HG03196 (cell line): ENCODE measurements around the gene PRR23E.

Source experiments
- ATAC-seq: cut with Tn5 transposase; IDR thresholded peaks from one replicate; pipeline ENCODE4 v1.9.1; 2021; ENCODE audit not compliant: unreplicated experiment

Gene PRR23E

DNA sequence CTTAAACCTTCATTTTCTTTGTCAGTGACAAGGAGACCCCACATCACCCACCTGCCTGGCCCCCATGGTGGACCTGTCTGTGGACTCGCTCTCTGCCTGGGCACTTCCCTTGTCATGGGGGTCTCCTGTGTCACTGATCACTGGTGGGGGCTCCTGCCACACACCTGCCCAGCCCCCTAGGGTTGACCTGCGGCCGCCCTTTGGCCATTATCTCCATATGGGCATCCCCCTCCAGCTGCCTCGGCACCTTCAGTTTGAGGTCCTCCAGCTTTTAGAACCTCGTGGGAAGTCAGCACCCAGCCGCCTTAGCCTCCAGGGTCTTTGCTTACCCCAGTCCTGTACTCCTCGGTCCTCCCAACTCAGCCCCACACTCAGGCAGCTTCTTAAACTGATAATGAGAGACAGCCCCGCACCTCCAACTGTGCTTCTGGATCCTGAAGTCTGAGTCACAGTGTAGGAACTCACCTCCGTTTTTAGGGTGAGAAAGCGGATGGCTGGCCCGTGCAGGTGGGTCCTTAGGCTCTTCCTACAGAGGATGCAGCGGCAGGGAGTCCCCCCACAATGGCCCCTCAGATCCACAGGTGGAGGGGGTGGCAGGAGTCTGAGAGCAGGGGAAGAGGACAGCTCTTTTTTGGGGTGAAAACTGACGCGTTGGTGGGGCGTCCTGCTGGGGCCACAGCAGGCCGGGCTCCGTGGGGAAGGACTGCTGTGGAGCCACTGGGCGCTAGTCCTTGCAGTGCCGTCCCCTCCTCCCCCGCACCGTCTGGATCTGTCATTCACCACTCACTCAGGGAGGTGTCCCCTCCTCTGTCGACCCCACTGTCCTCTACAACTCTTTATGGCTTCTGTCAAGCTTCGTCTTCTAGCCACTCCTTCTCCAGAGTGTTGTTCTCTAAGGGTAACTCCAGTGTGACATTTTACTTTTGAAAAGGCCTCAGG is 8.7 kb upstream of the PRR23E start:
- ATAC-seq = no peak

DNA sequence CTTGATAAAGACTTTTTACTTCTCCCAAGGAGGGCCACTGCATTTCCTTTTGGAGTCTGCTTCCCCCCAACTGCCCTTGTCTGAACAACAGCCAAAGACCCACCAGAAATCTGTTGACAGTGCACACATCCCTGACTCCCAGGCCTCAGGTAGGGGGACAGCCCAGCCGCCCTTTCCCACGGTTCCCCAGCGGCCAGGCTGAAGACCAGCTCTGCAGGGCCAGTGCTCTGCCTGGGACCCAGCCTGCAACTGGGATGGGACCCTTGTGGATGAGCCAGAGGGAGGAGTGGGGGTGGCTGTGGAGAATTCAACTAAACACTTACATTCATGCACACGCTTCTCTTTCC is 8.1 kb upstream of the PRR23E start:
- no peak for ATAC-seq

DNA sequence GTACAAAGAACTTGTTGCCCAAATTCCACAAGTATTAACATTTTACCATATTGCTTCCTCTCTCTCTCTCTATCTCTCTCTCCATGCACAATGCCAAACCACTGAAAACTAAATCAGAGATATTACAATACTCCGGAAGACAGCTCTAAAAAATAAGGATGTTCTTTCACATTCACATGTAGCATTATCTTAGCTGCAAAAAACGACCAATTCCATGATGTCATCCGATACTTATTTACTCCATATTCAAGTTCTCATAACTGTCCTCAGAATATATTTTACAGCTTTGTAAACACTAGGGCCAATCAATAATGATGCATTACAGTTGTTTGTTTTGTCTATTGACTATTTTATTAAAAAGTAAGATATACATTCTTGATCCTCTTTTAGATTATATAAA is 7.7 kb upstream of the PRR23E start:
- ATAC-seq = no peak

DNA sequence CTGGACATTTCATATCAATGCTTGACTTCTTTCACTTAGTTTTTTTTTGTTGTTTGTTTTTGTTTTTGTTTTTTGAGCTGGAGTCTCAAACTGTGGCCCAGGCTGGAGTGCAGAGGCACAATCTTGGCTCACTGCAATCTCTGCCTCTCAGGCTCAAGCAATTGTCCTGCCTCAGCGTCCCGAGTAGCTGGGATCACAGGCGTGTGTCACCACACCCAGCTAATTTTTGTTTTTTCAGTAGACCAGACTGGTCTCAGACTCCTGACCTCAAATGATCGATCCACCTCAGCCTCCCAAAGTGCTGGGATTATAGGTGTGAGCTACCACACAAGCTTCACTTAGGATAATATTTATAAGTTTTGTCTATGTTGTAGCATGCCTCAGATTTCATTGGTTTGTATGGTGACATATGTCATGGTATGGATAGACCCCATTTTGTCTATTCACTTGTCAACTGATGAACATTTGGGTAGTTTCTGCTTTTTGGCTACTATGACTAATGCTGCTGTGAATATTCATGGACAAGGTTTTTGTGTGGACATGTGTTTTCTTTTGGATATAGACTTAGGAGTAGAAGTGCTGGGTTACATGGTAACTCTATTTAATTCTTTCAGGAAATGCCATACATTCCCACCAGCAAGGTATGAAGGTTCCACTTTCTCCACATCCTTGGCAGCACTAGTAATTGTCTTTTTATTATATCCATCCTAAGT is 6.8 kb upstream of the PRR23E start:
- ATAC-seq = no peak

DNA sequence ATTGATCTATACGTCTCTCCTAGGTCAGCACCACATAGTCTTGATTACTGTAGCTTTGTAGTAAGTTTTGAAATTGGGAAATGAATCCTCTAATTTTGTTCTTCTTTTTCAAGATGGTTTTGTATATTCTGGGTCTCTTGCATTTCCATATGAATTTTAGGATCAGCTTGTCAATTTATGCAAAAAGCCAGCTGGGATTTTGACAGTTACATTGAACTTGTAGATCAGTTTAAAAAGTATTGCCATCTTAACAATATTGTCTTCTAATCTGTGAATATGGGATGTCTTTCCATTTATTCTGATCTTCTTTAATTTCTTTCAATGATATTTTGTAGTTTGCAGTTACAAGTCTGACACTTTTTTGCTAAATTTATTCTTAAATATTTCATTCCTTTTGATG is 5.6 kb upstream of the PRR23E start:
- no peak for ATAC-seq

DNA sequence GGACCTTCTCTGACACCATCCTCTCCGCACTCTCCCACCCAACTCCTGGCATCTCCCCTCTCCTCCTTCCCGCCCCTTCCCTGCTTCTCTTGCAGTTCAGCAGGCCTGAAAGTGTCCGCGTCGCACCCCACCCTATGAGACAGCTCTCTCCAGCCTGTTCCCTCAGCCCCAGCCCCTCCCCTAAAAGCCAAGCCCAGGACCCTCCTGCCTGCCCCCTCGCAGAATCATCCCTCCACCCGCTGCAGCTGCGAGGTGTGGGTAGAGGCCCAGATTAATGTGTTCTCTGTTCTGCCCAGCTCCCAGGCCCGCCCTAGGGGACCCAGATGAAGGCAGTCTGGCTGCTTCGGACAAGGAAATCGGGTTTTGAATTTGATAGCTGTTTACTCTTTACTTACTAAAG is 410 bp downstream of the PRR23E start:
- ATAC-seq = no peak

DNA sequence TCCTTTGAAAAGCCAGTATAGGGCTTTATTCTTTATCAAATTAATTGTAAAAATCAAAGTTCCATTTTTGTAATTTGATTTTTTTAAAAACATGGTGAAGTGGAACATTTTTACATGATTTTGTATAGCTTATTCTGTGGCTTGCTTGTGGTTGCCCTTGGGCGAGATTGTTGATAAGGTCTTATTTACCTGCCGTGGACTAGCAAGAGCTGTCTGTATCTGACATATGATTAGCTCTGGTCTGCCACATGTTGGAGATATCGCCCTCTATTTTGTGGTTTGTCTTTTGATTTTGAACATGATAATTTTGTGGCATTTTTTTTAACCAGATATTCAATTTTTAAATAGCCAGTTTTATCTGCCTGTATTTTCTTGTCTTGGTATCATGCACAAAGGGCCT is 844 bp downstream of the PRR23E start:
- no peak for ATAC-seq

DNA sequence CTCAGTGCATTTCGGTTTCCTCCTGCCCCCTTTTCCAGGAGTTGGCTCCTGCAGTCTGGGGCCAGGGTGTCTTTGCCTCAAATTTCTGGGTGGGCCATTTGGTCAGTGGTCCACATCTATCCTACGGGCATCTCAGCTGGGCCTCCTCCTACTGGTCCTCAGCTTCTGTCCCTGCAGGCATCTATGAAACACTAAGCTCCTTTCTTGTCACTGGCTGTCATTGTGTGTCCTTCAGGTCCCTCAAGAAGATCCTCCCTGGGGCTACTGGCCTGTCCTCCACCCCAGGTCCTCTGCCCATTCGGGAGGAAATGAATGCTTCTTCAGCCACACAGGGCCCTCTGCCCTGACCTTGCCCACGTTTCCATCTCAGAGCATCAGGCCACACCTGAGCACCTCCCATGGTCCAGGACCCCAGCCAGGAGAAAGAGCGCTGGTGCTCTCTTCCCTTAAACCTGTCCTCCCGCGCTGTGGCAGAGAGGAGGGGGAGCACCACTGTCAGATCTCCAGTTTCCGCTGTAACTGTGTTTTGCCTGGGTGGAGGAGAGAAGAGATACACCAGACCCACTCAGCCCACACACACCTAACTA is 1.8 kb downstream of the PRR23E start:
- ATAC-seq = no peak

DNA sequence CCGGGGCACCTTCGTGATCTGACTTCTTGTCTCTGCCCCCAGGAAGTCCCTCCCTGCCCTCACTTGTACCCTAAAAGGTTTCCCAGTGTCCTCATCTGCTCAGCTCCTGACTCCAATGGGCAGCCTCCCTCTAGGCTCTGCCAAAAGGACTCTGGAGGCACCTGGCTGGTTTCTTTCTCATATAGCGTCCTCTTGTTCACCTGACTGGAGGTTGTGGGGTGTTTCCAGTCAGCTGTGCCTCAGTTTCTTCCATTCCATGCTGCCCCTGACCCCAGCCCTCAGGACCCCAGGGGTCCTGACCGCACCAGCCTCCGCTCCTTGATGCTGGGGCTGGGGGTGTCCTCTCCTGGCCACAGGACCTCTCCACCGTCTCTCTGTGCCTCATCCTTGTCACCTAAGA is 2.5 kb downstream of the PRR23E start:
- no peak for ATAC-seq

DNA sequence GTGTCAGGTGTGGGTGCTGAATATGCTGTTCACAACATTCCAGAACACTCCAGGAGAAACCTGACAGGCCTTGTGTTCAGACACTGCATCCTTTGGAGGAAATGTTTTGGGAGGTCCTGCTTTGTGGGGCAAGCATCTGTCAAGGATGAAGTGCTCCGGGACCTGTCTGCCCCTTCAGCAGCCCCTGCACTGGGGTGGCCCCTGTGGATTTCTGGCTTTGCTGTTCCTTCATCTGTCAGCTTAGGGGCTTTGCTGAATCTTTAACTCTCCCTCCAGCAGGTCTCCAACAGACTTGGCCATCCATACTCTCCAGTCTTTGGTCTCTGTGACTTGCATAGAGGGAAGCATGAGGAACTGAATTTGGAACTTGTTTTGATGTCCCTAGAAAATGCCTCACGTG is 3.1 kb downstream of the PRR23E start:
- no peak for ATAC-seq

DNA sequence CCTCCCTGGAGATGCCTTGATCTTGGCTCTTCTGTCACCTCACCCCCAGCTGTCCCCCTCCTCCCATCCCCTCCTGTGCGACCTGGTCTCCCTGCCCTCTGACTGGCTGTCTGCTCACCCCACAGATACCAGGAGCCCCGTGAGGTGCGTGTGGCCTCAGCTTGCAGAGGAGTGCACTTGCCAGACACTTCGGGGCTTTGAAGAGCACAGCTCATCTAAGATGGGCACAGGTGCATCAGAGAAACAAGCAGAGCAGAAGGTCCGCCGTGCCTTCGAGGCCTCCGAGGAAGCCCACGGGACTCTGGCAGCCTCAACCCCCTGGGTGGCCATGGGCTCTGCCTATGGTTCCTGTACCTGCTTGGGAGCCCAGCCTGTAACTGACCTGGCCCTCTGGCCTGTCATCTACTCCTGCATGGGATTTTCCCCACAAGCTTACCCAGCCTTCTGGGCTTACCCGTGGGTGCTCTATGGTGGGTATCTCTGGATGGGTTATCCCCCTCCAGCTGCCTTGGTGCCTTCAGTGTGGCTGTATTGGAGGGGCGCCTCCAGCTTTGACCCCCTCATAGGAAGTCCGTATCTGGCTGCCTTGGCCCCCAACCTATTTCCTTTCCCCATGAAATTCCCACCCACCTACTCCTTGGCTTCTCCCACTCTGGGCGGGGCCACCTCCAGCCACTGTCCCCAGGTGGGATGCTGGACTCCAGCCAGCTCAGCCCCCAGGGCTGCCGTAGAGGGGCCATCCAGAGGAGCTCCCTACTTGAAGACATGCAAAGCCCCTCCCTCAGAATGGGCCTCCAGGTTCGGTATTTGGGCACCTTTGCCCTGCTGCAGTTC is 3.8 kb downstream of the PRR23E start:
- no peak for ATAC-seq

DNA sequence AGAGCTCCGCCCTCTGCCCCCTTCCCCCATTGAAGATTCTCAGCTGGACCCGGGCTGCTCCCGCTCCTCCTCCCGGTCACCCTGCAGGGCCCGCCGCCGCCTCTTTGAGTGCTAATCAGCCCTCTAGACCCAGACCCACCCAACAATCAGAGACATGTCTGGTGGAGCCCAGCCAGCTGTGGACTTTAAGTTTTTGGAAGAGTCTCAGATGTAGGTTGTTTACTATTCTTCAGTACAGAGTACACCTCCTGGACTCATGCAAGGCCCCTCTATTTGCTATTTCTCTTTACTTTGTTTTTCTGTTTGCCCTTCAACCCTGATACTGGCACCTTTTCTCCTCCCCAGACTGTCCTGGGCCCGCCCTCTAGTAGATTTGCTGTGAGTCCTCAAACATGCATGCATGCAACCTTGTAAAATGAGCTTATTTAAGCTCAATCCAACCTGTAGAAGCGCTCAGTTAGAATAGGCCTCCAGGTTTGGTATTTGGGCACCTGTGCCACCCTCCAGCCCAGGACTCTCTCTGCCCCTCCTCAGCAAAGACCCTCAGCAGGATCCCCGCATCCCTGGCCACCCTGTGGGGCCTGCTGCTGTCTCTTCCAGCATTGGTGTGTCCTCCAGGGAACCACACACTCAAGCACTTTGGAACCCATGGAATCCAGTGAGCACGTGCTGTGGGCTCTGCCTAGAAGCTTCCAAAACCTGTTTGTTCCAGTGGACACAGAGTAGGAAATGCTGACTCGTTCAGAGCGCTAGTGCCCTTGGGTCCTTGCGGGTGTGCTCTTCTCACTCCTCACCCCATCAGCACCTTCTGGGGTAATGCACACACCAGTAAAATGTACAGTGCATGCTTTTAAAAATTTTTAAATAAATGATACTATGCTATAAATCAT is 4.6 kb downstream of the PRR23E start:
- ATAC-seq = no peak

DNA sequence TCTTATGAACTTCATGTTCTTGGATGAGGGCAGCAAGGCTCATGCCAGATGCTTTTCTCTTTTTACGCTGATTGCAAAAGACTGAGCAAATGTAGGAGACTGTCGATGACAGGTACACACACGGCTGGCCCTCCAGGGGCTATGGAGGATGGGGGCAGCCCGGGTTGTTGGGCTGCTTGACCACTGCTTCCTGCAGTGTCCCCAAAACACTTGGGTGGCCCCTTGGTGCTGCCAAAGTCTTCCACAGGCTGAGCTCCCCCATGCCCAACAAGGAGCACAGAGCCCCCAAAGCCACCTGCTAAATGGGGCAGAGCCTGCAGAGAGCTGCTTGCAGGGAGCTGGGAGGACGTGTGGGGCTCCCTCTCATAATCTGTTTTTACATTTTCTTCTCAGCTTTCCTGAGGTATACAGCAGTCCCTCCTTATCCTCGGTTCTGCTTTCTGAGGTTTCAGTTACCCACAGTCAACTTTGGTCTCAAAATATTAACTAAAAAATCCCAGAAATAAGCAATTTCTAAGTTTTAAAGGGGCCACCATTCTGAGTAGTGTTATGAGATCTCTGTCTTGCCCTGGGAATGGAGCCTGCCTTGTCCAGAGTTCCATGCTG is 7.3 kb downstream of the PRR23E start:
- ATAC-seq = no peak

DNA sequence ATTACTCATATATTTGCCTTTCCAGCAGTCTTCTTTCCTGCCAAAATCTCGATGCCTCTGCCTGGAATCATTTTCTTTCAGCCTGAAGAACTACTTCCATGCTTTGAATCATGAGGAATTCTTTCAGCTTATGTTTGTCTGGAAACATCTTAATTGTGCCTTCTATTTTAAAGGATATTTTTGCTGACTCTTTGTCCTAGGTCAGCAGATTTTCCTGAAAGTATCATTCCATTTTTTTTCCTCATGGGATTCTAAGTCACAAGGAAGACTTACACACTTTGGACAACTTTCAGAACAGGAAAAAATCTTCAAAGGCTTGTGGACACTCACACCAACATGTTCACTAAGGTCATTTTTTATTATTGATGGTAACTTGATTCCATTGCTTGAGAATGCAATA is 10.1 kb downstream of the PRR23E start:
- no peak for ATAC-seq

DNA sequence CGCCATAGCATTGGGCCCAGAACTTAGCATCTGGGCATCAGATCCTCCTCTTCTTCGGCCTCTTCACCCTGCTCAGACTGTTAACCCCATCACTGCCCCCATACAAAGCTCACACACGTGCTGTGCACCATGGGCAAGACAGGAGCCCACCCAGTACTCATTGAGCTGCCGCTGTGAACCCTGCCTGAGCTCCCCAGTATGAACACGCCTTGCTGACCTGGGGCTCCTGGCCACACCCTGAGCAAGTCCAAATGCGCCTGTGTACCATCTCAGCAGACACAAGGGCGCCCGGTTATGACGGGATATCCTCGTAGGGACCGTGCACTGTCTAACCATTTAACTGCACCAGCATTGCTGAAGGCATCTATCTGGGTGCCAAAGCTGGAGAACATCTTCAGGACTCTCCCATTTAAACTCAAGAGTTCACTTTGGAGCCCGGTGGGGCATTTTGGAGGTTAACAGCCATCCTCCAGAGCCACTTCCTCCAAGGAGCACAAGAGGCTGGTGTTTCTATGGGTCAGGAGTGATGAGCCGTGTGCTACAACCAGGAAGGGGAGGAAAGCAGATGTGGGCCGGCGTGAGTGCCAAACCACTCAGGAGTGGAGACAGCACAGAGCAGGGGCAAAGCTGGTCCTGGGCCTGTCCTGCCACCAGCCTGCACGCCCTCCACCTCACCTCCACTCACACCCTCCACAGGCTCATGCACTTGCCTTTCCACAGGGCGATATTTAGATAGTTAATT is 12.1 kb downstream of the PRR23E start:
- no peak for ATAC-seq

DNA sequence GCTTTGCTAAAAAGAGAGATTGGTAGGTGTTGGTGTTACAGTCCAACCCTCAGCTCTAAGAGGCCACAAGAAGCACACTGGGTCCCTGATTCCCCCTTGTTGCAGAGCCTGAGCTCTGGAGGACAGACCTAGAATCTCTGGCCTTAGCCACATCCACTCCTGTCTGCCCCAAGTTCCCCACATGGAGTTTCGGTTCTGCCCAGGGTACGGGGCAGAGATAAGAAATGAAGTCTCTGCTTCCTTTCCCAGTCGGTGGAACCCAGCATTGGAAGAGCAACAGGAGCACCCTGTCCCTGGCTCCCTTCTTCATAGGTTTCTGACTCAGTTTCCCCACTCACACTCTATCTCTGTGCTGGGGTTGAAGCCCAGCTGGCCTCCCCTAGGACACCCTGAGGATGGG is 13.2 kb downstream of the PRR23E start:
- no peak for ATAC-seq

DNA sequence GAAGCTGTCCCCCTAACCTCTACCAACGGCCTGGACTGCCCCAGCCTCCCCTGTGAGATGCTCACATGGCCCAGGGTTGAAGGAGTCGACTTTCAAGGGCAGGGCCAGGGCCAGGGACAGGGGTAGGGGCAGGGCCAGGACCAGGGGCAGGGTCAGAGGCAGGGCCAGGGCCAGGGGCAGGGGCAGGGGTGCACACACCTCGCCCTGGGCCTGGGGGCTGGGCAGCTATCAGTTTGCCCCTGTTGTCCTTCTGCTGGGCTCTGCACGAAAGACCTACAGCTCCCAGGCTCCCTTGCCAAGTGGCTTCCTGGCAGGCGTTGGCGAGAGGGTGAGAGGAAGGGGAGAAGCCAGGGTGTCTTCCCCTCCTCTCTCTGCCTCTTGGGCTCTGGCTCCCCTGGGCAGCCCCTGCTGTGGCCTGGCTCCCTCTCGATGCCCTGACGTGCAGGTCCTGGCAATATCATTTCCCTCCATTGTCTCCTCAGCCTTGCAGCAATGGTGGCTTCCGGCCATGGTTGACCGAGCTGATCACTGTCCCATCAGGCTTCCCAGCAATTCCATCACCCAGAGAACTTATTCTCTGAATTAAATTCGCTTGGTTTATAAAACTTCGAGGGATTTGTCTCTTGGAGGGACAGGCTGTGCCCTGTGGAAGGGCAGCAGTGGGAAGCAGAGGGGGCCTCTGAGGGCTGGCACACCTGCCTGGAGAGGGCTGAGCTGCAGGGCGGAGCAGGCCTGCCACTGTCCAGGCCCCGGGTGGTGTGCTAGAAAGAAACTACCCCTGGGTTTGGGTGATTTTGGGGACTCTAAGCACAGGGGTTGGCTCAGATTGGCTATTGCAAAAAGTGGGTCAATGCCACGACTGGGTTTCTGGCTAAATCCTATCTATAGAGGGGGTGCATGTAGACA is 13.9 kb downstream of the PRR23E start:
- ATAC-seq = no peak
